Cardiac fibroblast (primary cell): Measurements from ENCODE around the gene ROR2.

ENCODE experiments used
- DNase-seq, 2 donors: peaks; one replicate each; pipeline versions ENCODE4 v3.0.0 to v3.0.0-alpha.2; 2010; ENCODE audit warnings: low read depth in 2 of 2
- H3K4me3 ChIP-seq, 2 donors: replicated peaks in 1 of 2; 1 replicate in 1 of 2; 2 replicates in 1 of 2; pipeline ENCODE4 v1.5.1; 2011; ENCODE audit warnings: low read depth in 2 of 2, low read length in 2 of 2, mild to moderate bottlenecking in 2 of 2, moderate library complexity in 1 of 2
- CTCF ChIP-seq: IDR thresholded peaks from one replicate; pipeline ENCODE4 v1.5.1; 2011; ENCODE audit warnings: low read depth, mild to moderate bottlenecking, low read length, inconsistent platforms

ROR2 gene

GRCh38 chr9:91681461-91682305, 268.3 kb downstream of the ROR2 start:
- DNase-seq, result peak; percentile 70 to 79
- TF ChIP-seq CTCF, result peak; percentile 95
- H3K4me3 ChIP-seq, result no peak overlapping the region

GRCh38 chr9:91680998-91681397, 269.0 kb downstream of the ROR2 start:
- no peak for DNase-seq
- TF ChIP-seq CTCF, result no peak
- H3K4me3 ChIP-seq, result no peak overlapping the region

- TF ChIP-seq CTCF, result no peak
These were observed 269.9 kb downstream of the ROR2 start for GRCh38 chr9:91680106-91680505.

GRCh38 chr9:91678807-91679580, 271.0 kb downstream of the ROR2 start:
- no peak for TF ChIP-seq CTCF
- no peak for DNase-seq
- no peak overlapping the region for H3K4me3 ChIP-seq

More at GRCh38 chr9:91680106-91680505, 269.9 kb downstream of the ROR2 start:
- H3K4me3 ChIP-seq, result no peak overlapping the region
- DNase-seq, result no peak

- no peak overlapping the region for H3K4me3 ChIP-seq
- DNase-seq, result no peak
- no peak for TF ChIP-seq CTCF
These were observed 272.1 kb downstream of the ROR2 start for GRCh38 chr9:91677822-91678436.

- DNase-seq, result peak in 1 of 2 donors; percentile 37
- TF ChIP-seq CTCF, result no peak
- no peak overlapping the region for H3K4me3 ChIP-seq
These were observed 272.7 kb downstream of the ROR2 start for GRCh38 chr9:91677331-91677730.
